A549 (cell line): ENCODE measurements around the gene ATP5ME. TPM values are rescaled to one million over a fixed set of nuclear protein-coding genes. Genes with fewer than 3 reads are reported as not detected.

Experiments
- ATAC-seq, 2 experiments: fragments of 200-7000 bp in 1 of 2; fragments of >200 bp in 1 of 2; cut with Nextera tagmentation in 1 of 2; cut with Tn5 transposase in 1 of 2; 3 replicates each; pipeline versions ENCODE4 v1.8.0 to v1.9.1; 2018 to 2020; ENCODE audit warnings: mild to moderate bottlenecking in 1 of 2, moderate library complexity in 1 of 2
- CTCF ChIA-PET: fragments of 300-600 bp; sonication (Branson Sonifier 250); formaldehyde crosslinking; extraction: SDS; loops from one replicate; lab custom pipeline; 2021; ENCODE audit warnings: antibody characterized with exemption, inconsistent platforms; lab: Yijun Ruan, JAX
- POLR2A ChIA-PET: fragments of 350-600 bp; formaldehyde crosslinking; extraction: SDS; loops from one replicate; lab custom pipeline; 2021; ENCODE audit warnings: antibody characterized with exemption, inconsistent platforms; lab: Yijun Ruan, JAX
- DNase-seq, 2 experiments: peaks; one replicate each; pipeline versions ENCODE4 v3.0.0 to v3.0.0-alpha.2; 2011 to 2016; ENCODE audit warnings: low read depth in 1 of 2, low spot score in 1 of 2
- FAIRE-seq: peaks from 2 replicates; lab custom pipeline; 2011; peaks lifted over from hg19 to GRCh38; lab: Jason Lieb, UNC
- H3K27ac ChIP-seq, 2 experiments: fragments of >200 bp; sonication (Bioruptor Twin); formaldehyde crosslinking; 3 replicates each; pipeline ENCODE4 v1.5.1; 2016 to 2017
- H3K4me1 ChIP-seq: fragments of >200 bp; sonication (Bioruptor Twin); formaldehyde crosslinking; 3 replicates; pipeline ENCODE4 v1.6.1; 2016
- H3K4me2 ChIP-seq: fragments of >200 bp; sonication (Bioruptor Twin); formaldehyde crosslinking; 3 replicates; pipeline ENCODE4 v1.6.1; 2016
- H3K4me3 ChIP-seq: fragments of >200 bp; sonication (Bioruptor Twin); formaldehyde crosslinking; 3 replicates; pipeline ENCODE4 v1.5.1; 2016
- H3K9me3 ChIP-seq: fragments of >200 bp; sonication (Bioruptor Twin); formaldehyde crosslinking; 3 replicates; pipeline ENCODE4 v1.6.1; 2016
- ATOH8 ChIP-seq: fragments of 250-450 bp; sonication (Bioruptor Pico); IDR thresholded peaks from 2 replicates; pipeline ENCODE4 v1.5.0; 2020; ENCODE audit warnings: low read depth, mild to moderate bottlenecking, moderate library complexity
- BCL3 ChIP-seq: fragments of >200 bp; sonication (Bioruptor Twin); formaldehyde crosslinking; IDR thresholded peaks from 3 replicates; pipeline ENCODE4 v1.6.1; 2016
- BHLHE40 ChIP-seq: IDR thresholded peaks from 2 replicates; pipeline ENCODE4 v1.6.1; 2012; ENCODE audit warnings: low read depth, low read length, inconsistent platforms
- CBX2 ChIP-seq: fragments of 200-600 bp; sonication (generic); IDR thresholded peaks from 2 replicates; pipeline ENCODE4 v1.6.1; 2016; ENCODE audit warnings: low read depth, mild to moderate bottlenecking, borderline replicate concordance
- CEBPB ChIP-seq, 2 experiments: fragments of >200 bp in 1 of 2; sonication (Bioruptor Twin) in 1 of 2; formaldehyde crosslinking in 1 of 2; IDR thresholded peaks; 2 replicates each; pipeline ENCODE4 v1.6.1; 2012 to 2016
- EHF ChIP-seq: fragments of 250-450 bp; sonication (Bioruptor Pico); IDR thresholded peaks from 2 replicates; pipeline ENCODE4 v1.5.0; 2020; ENCODE audit warnings: mild to moderate bottlenecking
- ELK1 ChIP-seq: fragments of 150-350 bp; IDR thresholded peaks from 2 replicates; pipeline ENCODE4 v1.6.1; 2014; ENCODE audit warnings: low read depth, mild to moderate bottlenecking, low read length
- FOSL2 ChIP-seq, 2 experiments: fragments of 450-650 bp in 1 of 2; fragments of >200 bp in 1 of 2; sonication (Bioruptor Twin) in 1 of 2; formaldehyde crosslinking; IDR thresholded peaks; 2 replicates each; pipeline versions ENCODE4 v1.5.0 to v1.6.1; 2016 to 2020; ENCODE audit warnings: mild to moderate bottlenecking in 1 of 2, moderate library complexity in 1 of 2
- HES2 ChIP-seq: fragments of >200 bp; sonication (Bioruptor Twin); formaldehyde crosslinking; IDR thresholded peaks from 2 replicates; pipeline ENCODE4 v1.6.1; 2016
- HOXB13 ChIP-seq: fragments of 250-450 bp; sonication (Bioruptor Pico); IDR thresholded peaks from 2 replicates; pipeline ENCODE4 v1.5.0; 2020; ENCODE audit warnings: low read depth, mild to moderate bottlenecking, moderate library complexity
- KDM1A ChIP-seq: fragments of 200-600 bp; sonication (generic); IDR thresholded peaks from 2 replicates; pipeline ENCODE4 v1.6.1; 2016; ENCODE audit warnings: low read depth, mild to moderate bottlenecking
- NPAS2 ChIP-seq: fragments of 250-450 bp; sonication (Bioruptor Pico); IDR thresholded peaks from 2 replicates; pipeline ENCODE4 v1.8.0; 2022; ENCODE audit warnings: mild to moderate bottlenecking, moderate library complexity, borderline replicate concordance
- POLR2A ChIP-seq: IDR thresholded peaks from 2 replicates; pipeline ENCODE4 v1.6.1; 2012; ENCODE audit warnings: mild to moderate bottlenecking, low read length
- POLR2AphosphoS2 ChIP-seq: conservative IDR thresholded peaks from 2 replicates; pipeline ENCODE4 v1.6.1; 2012; ENCODE audit warnings: low read length, improper control_type of control experiment, inconsistent platforms
- TP53 ChIP-seq: fragments of 250-450 bp; sonication (Bioruptor Pico); IDR thresholded peaks from 2 replicates; pipeline ENCODE4 v1.5.0; 2021; ENCODE audit warnings: mild to moderate bottlenecking, moderate library complexity
- ZC3H11A ChIP-seq: fragments of 450-650 bp; IDR thresholded peaks from 2 replicates; pipeline ENCODE4 v1.6.1; 2014; ENCODE audit warnings: antibody characterized with exemption, mild to moderate bottlenecking
- ZNF302 ChIP-seq: fragments of 250-450 bp; sonication (Bioruptor Pico); IDR thresholded peaks from 2 replicates; pipeline ENCODE4 v1.9.0; 2021; ENCODE audit warnings: inconsistent platforms, mild to moderate bottlenecking, moderate library complexity
- WGBS: methylation state at CpG from one replicate; pipeline ENCODE4 v1.1.6; 2017; ENCODE audit errors: missing lambda C conversion rate; 5-methylcytosine and 5-hydroxymethylcytosine counted together
- polyA plus RNA-seq, 4 experiments: library from polyadenylated mRNA; depleted of rRNA in 3 of 4; stranded (reverse); fragments of >200 nt; fragmentation: RNase III in 1 of 4; extraction: RNeasy Plus Mini Kit Qiagen cat#74134 plus additional on column Dnase treatment in 1 of 4; gene quantifications; 2 replicates in 3 of 4; 3 replicates in 1 of 4; pipeline ENCODE4 v1.2.3, GENCODE V29; 2011 to 2017
- TF ChIP-seq, protein P1 (sequence below): IDR thresholded peaks from 2 replicates; pipeline ENCODE4 v1.6.1; 2012; ENCODE audit warnings: low read depth, borderline replicate concordance

Gene ATP5ME
- polyA plus RNA-seq, 2 of the 4 experiments (the other 2 are of a cell fraction): 198 to 659 TPM

- Histone ChIP-seq H3K9me3 (no peaks in the 10 kb centered on the region), H3K27ac (no peak overlapping the region), H3K4me1 (no peaks in the 10 kb centered on the region), H3K4me3 (no peak overlapping the region), H3K4me2 (no peak overlapping the region)
- ChIA-PET CTCF (interaction anchor here (2.1 kb wide), 1 partner anchor 21 kb away, joined by 7 read pairs; no protein-coding TSS in a partner anchor), POLR2A (no interaction called here)
- DNase-seq (no peak), FAIRE-seq (no peak), ATAC-seq (no peak)
- 92% methylated on average over 31 of the region's 31 CpGs for WGBS
- no peak for TF ChIP-seq HOXB13 (CRISPR knock-in tag)
- no peak for TF ChIP-seq CEBPB (IDR thresholded peaks at IDR 0.05)
- TF ChIP-seq ZNF302 (CRISPR knock-in tag): no peak
- no peak for TF ChIP-seq POLR2AphosphoS2
- no peak for TF ChIP-seq POLR2A
- TF ChIP-seq EHF: no peak
- TF ChIP-seq BHLHE40: no peak
- TF ChIP-seq, protein P1, sequence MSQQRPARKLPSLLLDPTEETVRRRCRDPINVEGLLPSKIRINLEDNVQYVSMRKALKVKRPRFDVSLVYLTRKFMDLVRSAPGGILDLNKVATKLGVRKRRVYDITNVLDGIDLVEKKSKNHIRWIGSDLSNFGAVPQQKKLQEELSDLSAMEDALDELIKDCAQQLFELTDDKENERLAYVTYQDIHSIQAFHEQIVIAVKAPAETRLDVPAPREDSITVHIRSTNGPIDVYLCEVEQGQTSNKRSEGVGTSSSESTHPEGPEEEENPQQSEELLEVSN: no peak
Measured at GRCh38 chr4:721261-722168, 47.4 kb upstream of the ATP5ME start.

GRCh38 chr4:720111-720860 is 46.2 kb upstream of the ATP5ME start:
- H3K4me3 ChIP-seq: no peak overlapping the region
- H3K27ac ChIP-seq: no peak overlapping the region
- H3K4me1 ChIP-seq: no peaks in the 10 kb centered on the region
- TF ChIP-seq BCL3: no peak
- no peak for TF ChIP-seq ELK1
- TF ChIP-seq ATOH8 (CRISPR knock-in tag): no peak
- TF ChIP-seq ZNF302 (CRISPR knock-in tag): no peak
- no peak for TF ChIP-seq TP53 (CRISPR knock-in tag)
- TF ChIP-seq NPAS2: no peak
- no peak for TF ChIP-seq POLR2AphosphoS2
- no peak for TF ChIP-seq HES2
- TF ChIP-seq KDM1A: no peak
- TF ChIP-seq HOXB13 (CRISPR knock-in tag): no peak
- TF ChIP-seq CBX2: no peak
- no peak for TF ChIP-seq ZC3H11A
- TF ChIP-seq FOSL2 (IDR thresholded peaks at IDR 0.05): no peak
- TF ChIP-seq FOSL2 (CRISPR knock-in tag; IDR thresholded peaks at IDR 0.05): no peak
- H3K4me2 ChIP-seq: no peak overlapping the region
- H3K9me3 ChIP-seq: no peaks in the 10 kb centered on the region
- WGBS: 96% methylated on average over 37 of the region's 59 CpGs
- FAIRE-seq (no peak), ATAC-seq (no peak), DNase-seq (no peak)
- ChIA-PET POLR2A (no interaction called here), CTCF (interaction anchor here (2.1 kb wide), 1 partner anchor 22 kb away, joined by 7 read pairs; no protein-coding TSS in a partner anchor)
